Thyroid gland (tissue), 4 donors: ENCODE measurements around the gene NCS1.

ENCODE experiments used
- POLR2A ChIP-seq, 2 donors: fragments of 450-650 bp; IDR thresholded peaks; one replicate each; pipeline ENCODE4 v1.6.1; 2017; ENCODE audit warnings: antibody characterized with exemption in 2 of 2, mild to moderate bottlenecking in 2 of 2, moderate library complexity in 1 of 2
- TF ChIP-seq, protein P1 (sequence below), 6 experiments: fragments of 200-600 bp in 3 of 6; fragments of 450-650 bp in 3 of 6; sonication (generic) in 3 of 6; IDR thresholded peaks; one replicate each; pipeline ENCODE4 v1.5.1; 2016 to 2019; ENCODE audit warnings: antibody characterized with exemption in 6 of 6, mild to moderate bottlenecking in 2 of 6, inconsistent platforms in 1 of 6, moderate library complexity in 1 of 6

DNA sequence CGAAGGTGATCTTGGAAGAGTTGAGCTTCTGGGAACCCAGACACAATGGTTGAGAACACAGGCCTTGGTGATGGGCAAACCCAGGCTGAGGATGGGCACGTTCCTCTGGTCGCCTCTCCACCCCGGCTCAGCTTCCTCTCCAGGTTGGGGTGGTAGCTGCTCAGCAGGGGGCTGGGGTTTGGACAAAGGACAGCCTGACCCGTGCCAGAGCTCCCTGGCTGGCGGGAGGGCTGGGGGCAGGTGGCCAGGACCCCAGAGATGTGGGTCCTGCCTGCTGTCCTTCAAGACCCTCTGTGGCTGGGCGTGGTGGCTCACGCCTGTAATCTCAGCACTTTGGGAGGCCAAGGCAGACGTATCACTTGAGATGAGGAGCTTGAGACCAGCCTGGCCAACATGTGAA is 25.2 kb downstream of the NCS1 start:
- TF ChIP-seq, protein P1, sequence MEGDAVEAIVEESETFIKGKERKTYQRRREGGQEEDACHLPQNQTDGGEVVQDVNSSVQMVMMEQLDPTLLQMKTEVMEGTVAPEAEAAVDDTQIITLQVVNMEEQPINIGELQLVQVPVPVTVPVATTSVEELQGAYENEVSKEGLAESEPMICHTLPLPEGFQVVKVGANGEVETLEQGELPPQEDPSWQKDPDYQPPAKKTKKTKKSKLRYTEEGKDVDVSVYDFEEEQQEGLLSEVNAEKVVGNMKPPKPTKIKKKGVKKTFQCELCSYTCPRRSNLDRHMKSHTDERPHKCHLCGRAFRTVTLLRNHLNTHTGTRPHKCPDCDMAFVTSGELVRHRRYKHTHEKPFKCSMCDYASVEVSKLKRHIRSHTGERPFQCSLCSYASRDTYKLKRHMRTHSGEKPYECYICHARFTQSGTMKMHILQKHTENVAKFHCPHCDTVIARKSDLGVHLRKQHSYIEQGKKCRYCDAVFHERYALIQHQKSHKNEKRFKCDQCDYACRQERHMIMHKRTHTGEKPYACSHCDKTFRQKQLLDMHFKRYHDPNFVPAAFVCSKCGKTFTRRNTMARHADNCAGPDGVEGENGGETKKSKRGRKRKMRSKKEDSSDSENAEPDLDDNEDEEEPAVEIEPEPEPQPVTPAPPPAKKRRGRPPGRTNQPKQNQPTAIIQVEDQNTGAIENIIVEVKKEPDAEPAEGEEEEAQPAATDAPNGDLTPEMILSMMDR (IDR thresholded peaks at IDR 0.05): no peak
- TF ChIP-seq POLR2A (IDR thresholded peaks at IDR 0.05): no peak
